ENCODE data around the gene PPM1L. TPM values are rescaled to one million over a fixed set of nuclear protein-coding genes. Genes with fewer than 3 reads are reported as not detected.

PPM1L gene
- total RNA-seq, 1 donor from 2014 or later, result 2.7 TPM

- H3K36me3 Mint-ChIP-seq (ENCODE audit: low read depth), result no peaks in the 10 kb centered on the region
- H3K9me3 Mint-ChIP-seq, result no peaks in the 10 kb centered on the region
- no peaks in the 10 kb centered on the region for H3K4me1 Mint-ChIP-seq
- H3K27ac Mint-ChIP-seq, result no peak overlapping the region
- peaks cover 5% of the 10 kb centered on the region for H3K27me3 Mint-ChIP-seq
- intact Hi-C loops (cut with micrococcal nuclease), result no loop called here
- no peak for DNase-seq
- no peak overlapping the region for H3K4me3 Mint-ChIP-seq
These were observed 71.5 kb downstream of the PPM1L start for GRCh38 chr3:160827516-160827915.

- Mint-ChIP-seq H3K9me3 (no peaks in the 10 kb centered on the region), H3K4me3 (no peak overlapping the region), H3K27ac (no peak overlapping the region), H3K4me1 (no peaks in the 10 kb centered on the region), H3K36me3 (ENCODE audit: low read depth) (no peaks in the 10 kb centered on the region), H3K27me3 (peaks cover 2% of the 10 kb centered on the region)
- no peak for DNase-seq
- intact Hi-C loops (cut with micrococcal nuclease), result no loop called here
These were observed 72.8 kb downstream of the PPM1L start for GRCh38 chr3:160828880-160829279.

- intact Hi-C loops (cut with micrococcal nuclease), result no loop called here
- Mint-ChIP-seq H3K27ac (no peak overlapping the region), H3K9me3 (no peaks in the 10 kb centered on the region), H3K36me3 (ENCODE audit: low read depth) (no peaks in the 10 kb centered on the region), H3K27me3 (peaks cover 2% of the 10 kb centered on the region), H3K4me1 (no peaks in the 10 kb centered on the region), H3K4me3 (no peak overlapping the region)
- DNase-seq, result no peak
These were observed 73.5 kb downstream of the PPM1L start for GRCh38 chr3:160829486-160830009.

- Mint-ChIP-seq H3K27ac (no peak overlapping the region), H3K36me3 (ENCODE audit: low read depth) (no peaks in the 10 kb centered on the region), H3K27me3 (peaks cover 2% of the 10 kb centered on the region), H3K4me1 (no peaks in the 10 kb centered on the region), H3K9me3 (no peaks in the 10 kb centered on the region), H3K4me3 (no peak overlapping the region)
- intact Hi-C loops (cut with micrococcal nuclease), result no loop called here
- DNase-seq, result no peak
These were observed 74.8 kb downstream of the PPM1L start for GRCh38 chr3:160830796-160831195.

GRCh38 chr3:160831401-160831800 lies 75.4 kb downstream of the PPM1L start:
- Mint-ChIP-seq H3K27ac (no peak overlapping the region), H3K36me3 (ENCODE audit: low read depth) (no peaks in the 10 kb centered on the region), H3K4me1 (no peaks in the 10 kb centered on the region), H3K4me3 (no peak overlapping the region), H3K9me3 (no peaks in the 10 kb centered on the region), H3K27me3 (peaks cover 2% of the 10 kb centered on the region)
- intact Hi-C loops (cut with micrococcal nuclease), result no loop called here
- no peak for DNase-seq

- H3K27ac Mint-ChIP-seq, result no peak overlapping the region
- intact Hi-C loops (cut with micrococcal nuclease), result no loop called here
- peaks cover 2% of the 10 kb centered on the region for H3K4me1 Mint-ChIP-seq
- no peaks in the 10 kb centered on the region for H3K27me3 Mint-ChIP-seq
- no peak overlapping the region for H3K4me3 Mint-ChIP-seq
- no peaks in the 10 kb centered on the region for H3K9me3 Mint-ChIP-seq
- H3K36me3 Mint-ChIP-seq (ENCODE audit: low read depth), result no peaks in the 10 kb centered on the region
- DNase-seq, result no peak
These were observed 81.5 kb downstream of the PPM1L start for GRCh38 chr3:160837394-160837980.

- peaks cover 2% of the 10 kb centered on the region for H3K4me1 Mint-ChIP-seq
- no peaks in the 10 kb centered on the region for H3K9me3 Mint-ChIP-seq
- no peak for DNase-seq
- H3K27ac Mint-ChIP-seq, result no peak overlapping the region
- no peaks in the 10 kb centered on the region for H3K36me3 Mint-ChIP-seq (ENCODE audit: low read depth)
- no peaks in the 10 kb centered on the region for H3K27me3 Mint-ChIP-seq
- H3K4me3 Mint-ChIP-seq, result no peak overlapping the region
- intact Hi-C loops (cut with micrococcal nuclease), result no loop called here
These were observed 84.6 kb downstream of the PPM1L start for GRCh38 chr3:160840590-160840989.

- Mint-ChIP-seq H3K27ac (no peak overlapping the region), H3K9me3 (no peaks in the 10 kb centered on the region), H3K4me3 (no peak overlapping the region), H3K36me3 (ENCODE audit: low read depth) (no peaks in the 10 kb centered on the region), H3K4me1 (peaks cover 2% of the 10 kb centered on the region), H3K27me3 (no peaks in the 10 kb centered on the region)
- DNase-seq, result no peak
- intact Hi-C loops (cut with micrococcal nuclease), result no loop called here
These were observed 85.4 kb downstream of the PPM1L start for GRCh38 chr3:160841455-160841854.

- no peak overlapping the region for H3K27ac Mint-ChIP-seq
- DNase-seq, result no peak
- H3K4me1 Mint-ChIP-seq, result peaks cover 2% of the 10 kb centered on the region
- intact Hi-C loops (cut with micrococcal nuclease), result no loop called here
- H3K27me3 Mint-ChIP-seq, result peaks cover under 1% of the 10 kb centered on the region
- no peaks in the 10 kb centered on the region for H3K36me3 Mint-ChIP-seq (ENCODE audit: low read depth)
- no peak overlapping the region for H3K4me3 Mint-ChIP-seq
- no peaks in the 10 kb centered on the region for H3K9me3 Mint-ChIP-seq
These were observed 86.3 kb downstream of the PPM1L start for GRCh38 chr3:160842021-160843005.

GRCh38 chr3:160851629-160852210 lies 95.7 kb downstream of the PPM1L start:
- Mint-ChIP-seq H3K4me3 (no peak overlapping the region), H3K27me3 (peaks cover 10% of the 10 kb centered on the region), H3K36me3 (ENCODE audit: low read depth) (no peaks in the 10 kb centered on the region), H3K9me3 (no peaks in the 10 kb centered on the region), H3K27ac (no peak overlapping the region), H3K4me1 (no peaks in the 10 kb centered on the region)
- DNase-seq, result no peak
- intact Hi-C loops (cut with micrococcal nuclease), result no loop called here

GRCh38 chr3:160852856-160853255 lies 96.8 kb downstream of the PPM1L start:
- Mint-ChIP-seq H3K4me3 (no peak overlapping the region), H3K27ac (no peak overlapping the region), H3K4me1 (no peaks in the 10 kb centered on the region), H3K9me3 (no peaks in the 10 kb centered on the region), H3K27me3 (peaks cover 8% of the 10 kb centered on the region), H3K36me3 (ENCODE audit: low read depth) (no peaks in the 10 kb centered on the region)
- intact Hi-C loops (cut with micrococcal nuclease), result no loop called here
- DNase-seq, result no peak

GRCh38 chr3:160856450-160856849 lies 100.4 kb downstream of the PPM1L start:
- Mint-ChIP-seq H3K4me1 (no peaks in the 10 kb centered on the region), H3K36me3 (ENCODE audit: low read depth) (no peaks in the 10 kb centered on the region), H3K27ac (no peak overlapping the region), H3K27me3 (peaks cover 11% of the 10 kb centered on the region), H3K4me3 (no peak overlapping the region), H3K9me3 (no peaks in the 10 kb centered on the region)
- no peak for DNase-seq
- intact Hi-C loops (cut with micrococcal nuclease), result no loop called here

- no peak overlapping the region for H3K4me3 Mint-ChIP-seq
- H3K9me3 Mint-ChIP-seq, result no peaks in the 10 kb centered on the region
- H3K36me3 Mint-ChIP-seq (ENCODE audit: low read depth), result no peaks in the 10 kb centered on the region
- no peaks in the 10 kb centered on the region for H3K4me1 Mint-ChIP-seq
- H3K27ac Mint-ChIP-seq, result no peak overlapping the region
- peaks cover 11% of the 10 kb centered on the region for H3K27me3 Mint-ChIP-seq
- intact Hi-C loops (cut with micrococcal nuclease), result no loop called here
- no peak for DNase-seq
These were observed 101.6 kb downstream of the PPM1L start for GRCh38 chr3:160857476-160858119.

GRCh38 chr3:160860346-160860745 lies 104.3 kb downstream of the PPM1L start:
- Mint-ChIP-seq H3K27ac (no peak overlapping the region), H3K27me3 (peaks cover 7% of the 10 kb centered on the region), H3K4me1 (no peaks in the 10 kb centered on the region), H3K36me3 (ENCODE audit: low read depth) (no peaks in the 10 kb centered on the region), H3K9me3 (no peaks in the 10 kb centered on the region), H3K4me3 (no peak overlapping the region)
- DNase-seq, result no peak
- intact Hi-C loops (cut with micrococcal nuclease), result no loop called here
